HG03442 (cell line): ENCODE results near the gene FHL5.
"Not testable (repeated sequence)": the region's sequence is repeated elsewhere in the genome, so short reads cannot be mapped to it uniquely, and the experiment has no call there.

Experiments
- ATAC-seq: cut with Tn5 transposase; IDR thresholded peaks from one replicate; pipeline ENCODE4 v1.9.1; 2021; ENCODE audit warnings: mild to moderate bottlenecking, moderate library complexity; ENCODE audit not compliant: unreplicated experiment

FHL5 gene

GRCh38 chr6:96608074-96608473 lies 45.1 kb downstream of the FHL5 start:
- no peak for ATAC-seq

GRCh38 chr6:96610019-96610418 lies 47.1 kb downstream of the FHL5 start:
- peak; percentile 36 for ATAC-seq

DNA sequence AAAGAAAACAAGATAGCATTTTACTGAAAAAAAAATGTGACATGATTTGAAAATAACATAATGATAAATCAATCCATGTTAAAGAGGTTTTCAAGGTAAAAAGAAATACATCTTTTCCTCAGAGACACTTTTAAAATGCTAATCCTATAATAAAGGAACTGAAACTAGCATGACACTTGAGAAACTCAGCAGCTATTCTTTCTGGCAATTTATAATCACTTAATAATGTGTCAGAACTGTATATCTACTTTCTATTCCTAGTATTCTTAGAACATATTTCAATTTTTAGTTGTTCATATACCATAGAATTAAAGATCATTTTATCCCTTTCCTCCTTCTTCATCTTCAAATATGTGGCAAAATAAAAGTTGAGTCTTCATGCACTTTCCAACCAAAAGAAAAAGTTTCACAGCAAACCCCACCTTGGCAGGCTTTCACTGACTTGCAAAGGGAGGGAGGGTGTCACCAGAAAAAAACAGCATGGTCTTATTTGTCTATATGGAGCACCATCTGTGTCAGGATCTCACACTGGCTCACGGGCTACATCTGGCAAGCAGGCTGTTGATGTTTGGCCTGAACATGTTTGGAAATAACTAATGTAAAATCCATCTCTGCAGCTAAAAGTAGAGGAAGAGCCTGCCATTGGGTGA lies 48.5 kb downstream of the FHL5 start:
- ATAC-seq: peak; percentile 79

DNA sequence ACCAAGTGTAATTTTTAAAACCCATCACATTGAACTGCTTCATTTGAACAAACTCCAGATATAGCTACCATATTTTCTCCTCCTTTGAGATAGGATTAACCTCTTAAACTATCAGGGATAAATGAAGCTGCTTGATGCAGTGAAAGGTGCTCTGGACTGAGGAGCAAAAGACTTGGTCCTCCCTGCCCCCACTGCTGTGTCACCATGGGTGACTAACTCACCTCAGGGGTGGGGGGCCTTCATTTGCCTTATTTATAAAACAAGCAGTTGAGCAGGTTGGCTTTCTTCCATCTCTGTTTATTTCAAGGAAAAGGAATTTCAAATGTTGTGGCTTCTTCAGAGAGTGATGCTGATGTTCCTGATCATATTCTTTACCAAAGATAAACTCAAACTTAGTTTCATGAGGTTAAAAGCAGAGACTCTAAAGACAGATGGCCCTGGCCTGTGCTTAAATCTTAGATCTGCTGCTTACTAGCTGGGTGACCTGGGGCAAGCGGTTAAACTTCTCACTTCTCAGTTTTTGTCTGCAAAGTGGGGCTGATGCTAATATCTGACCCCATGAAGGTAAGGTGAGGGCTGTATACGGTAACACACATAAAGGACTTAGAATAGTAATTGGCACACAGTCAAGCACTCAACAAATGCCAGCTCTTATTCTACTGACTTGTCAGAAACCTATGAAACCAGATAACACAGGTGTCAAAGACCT lies 50.5 kb downstream of the FHL5 start:
- ATAC-seq: no peak

GRCh38 chr6:96620851-96621250 lies 57.9 kb downstream of the FHL5 start:
- no peak for ATAC-seq

DNA sequence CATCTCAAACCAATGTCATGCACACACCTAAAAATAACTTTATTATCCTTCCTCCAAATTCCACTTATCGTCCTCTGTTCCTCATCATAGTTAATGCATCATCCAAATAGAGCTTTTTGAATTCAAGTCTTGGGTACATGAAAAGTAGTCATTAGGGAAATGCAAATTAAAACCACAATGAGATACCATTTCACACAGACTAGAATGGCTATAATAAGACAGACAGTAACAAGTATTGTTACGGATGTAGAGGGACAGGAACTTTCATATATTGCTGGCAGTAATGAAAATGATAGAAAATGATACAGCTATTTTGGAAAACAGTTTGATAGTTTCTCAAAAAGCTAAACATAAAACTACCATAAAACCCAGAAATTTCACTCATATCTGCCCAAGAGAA lies 59.1 kb downstream of the FHL5 start:
- ATAC-seq: no peak

- ATAC-seq: no peak
These were observed 62.0 kb downstream of the FHL5 start for GRCh38 chr6:96624957-96625356.

GRCh38 chr6:96626759-96627364 lies 63.9 kb downstream of the FHL5 start:
- ATAC-seq: peak; percentile 93

- ATAC-seq: no peak
These were observed 68.3 kb downstream of the FHL5 start for GRCh38 chr6:96631248-96631647.

DNA sequence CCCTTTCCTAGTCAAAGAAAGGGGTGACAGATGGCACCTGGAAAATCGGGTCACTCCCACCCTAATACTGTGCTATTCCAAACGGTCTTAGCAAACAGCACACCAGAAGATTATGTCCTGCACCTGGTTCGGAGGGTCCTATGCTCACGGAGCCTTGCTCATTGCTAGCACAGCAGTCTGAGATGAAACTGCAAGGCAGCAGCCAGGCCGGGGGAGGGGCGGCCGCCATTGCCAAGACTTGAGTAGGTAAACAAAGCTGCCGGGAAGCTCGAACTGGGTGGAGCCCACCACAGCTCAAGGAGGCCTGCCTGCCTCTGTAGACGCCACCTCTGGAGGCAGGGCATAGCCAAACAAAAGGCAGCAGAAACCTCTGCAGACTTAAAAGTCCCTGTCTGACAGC lies 75.1 kb downstream of the FHL5 start:
- ATAC-seq: not testable (repeated sequence)

DNA sequence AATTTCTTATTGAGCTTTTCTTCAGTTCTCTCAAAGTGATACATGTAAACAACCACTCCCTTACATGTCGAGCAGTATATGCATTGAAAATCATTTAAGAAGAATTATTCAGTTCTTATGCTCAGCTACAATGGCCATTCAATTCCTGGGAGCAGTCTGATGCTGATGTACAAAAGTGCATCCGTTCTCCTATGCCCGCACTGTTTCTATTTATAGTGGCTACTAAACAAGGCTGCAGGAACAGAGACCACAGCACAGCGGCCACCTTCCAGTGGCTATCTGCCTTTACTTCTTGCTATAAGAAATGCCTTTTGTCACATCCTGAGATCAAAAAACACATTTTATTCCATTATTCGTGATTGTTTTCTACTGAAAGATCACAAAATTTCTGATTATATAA lies 82.2 kb downstream of the FHL5 start:
- ATAC-seq: no peak

DNA sequence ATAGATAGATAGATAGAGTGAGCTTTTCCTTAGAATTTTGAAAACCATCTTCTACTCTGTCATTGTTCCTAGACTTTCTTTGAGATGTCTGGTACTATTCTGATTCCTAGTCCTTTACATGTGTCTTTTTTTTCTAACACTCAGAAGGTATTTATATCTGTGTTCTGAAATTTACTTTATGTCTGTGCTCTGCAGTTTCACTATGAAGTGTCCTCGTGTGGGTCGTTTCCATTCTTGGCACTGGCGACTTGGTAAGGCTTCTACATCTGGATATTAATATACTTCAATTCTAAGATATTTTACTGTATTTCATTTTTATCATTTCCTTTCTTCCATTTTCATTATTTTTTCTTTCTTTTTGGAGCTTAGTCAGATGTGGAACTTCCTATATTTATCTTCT lies 87.0 kb downstream of the FHL5 start:
- peak; percentile 88 for ATAC-seq

- no peak for ATAC-seq
These were observed 88.9 kb downstream of the FHL5 start for GRCh38 chr6:96651816-96652215.

DNA sequence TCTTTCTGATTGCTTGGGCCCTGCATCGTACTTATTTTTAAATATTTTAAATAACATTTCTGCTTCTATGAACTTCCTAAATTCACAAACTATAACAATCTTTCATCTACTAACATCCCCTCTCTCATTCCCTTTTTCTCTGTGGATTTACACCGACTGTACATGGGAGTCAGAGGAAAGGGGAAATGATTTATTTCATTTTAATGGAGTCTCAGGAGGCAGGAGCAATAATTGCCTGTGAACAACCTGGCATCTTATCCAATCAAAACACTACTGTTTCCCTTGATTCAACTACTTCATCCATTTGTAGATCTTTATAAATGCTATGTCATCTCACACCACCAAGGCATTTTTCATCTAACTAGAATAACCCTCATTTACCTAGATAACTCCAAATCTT lies 89.6 kb downstream of the FHL5 start:
- no peak for ATAC-seq

GRCh38 chr6:96653181-96653580 lies 90.3 kb downstream of the FHL5 start:
- ATAC-seq: no peak

DNA sequence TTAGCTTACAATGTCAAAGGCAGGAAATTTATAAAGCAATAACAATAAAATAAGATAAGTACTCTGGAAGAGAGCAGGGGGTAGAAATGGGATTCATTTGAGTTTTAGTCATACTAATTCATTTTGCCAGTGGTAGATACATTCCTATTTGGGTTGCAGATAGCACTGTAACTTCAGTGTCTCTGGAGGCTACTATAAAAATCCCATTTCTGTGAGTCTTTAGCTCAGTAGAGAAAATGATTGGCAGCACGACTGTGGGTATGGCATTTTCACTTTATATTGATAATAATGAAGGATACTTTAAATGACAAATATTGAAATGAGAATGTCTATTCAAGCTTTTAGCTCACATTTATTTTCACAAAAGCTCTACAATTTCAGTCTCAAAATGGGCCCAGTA lies 93.6 kb downstream of the FHL5 start:
- no peak for ATAC-seq

- ATAC-seq: no peak
These were observed 94.4 kb downstream of the FHL5 start for GRCh38 chr6:96657344-96657743.

DNA sequence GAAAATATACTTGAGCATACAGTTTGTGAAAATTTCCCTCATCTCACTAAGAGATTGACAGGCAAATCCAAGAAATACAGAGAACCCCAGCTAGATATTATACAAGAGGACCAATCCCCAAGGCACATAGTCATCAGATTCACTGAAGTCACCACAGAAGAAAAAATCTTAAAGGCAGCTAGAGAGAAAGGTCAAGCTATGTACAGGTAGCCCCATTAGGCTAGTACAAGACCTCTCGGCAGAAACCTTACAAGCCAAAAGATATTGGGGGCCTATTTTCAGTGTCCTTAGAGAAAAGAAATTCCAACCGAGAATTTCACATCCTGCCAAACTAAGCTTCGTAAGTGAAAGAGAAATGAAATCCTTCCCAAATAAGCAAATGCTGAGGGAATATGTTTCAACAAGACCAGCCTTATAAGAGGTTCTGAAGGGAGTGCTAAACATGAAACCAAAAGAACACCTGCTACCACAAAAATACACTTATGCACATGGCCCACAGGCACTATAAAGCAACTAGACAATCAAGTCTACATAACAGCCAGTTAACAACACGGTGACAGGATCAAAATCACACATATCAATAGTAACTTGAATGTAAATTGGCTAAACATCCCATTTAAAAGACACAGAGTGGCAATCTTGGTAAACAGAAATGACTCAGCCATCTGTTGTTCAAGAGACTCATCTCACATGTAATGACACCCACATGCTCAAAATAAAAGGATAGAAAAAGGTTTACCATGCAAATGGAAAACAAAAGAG lies 96.3 kb downstream of the FHL5 start:
- ATAC-seq: peak; percentile 71
